ENCODE measurements around the gene FMNL2. TPM values are rescaled to one million over a fixed set of nuclear protein-coding genes. Genes with fewer than 3 reads are reported as not detected.

Gene FMNL2
- total RNA-seq, 1 donor from 2014 or later, result 34.3 TPM

- H4K20me1 ChIP-seq (ENCODE audit: insufficient read depth, low read length), result no peaks in the 10 kb centered on the region
- H3K27ac ChIP-seq (ENCODE audit: low read depth, low read length), result no peak overlapping the region
- H3K9me3 ChIP-seq (ENCODE audit: insufficient read depth, low read depth, low read length), result no peaks in the 10 kb centered on the region
- no peak overlapping the region for H3K4me2 ChIP-seq (ENCODE audit: low read length)
- H3K27me3 Mint-ChIP-seq (ENCODE audit: low read depth, unreplicated experiment), result no peaks in the 10 kb centered on the region
- no peak for DNase-seq (ENCODE audit: low read depth)
- peaks cover 39% of the 10 kb centered on the region for H3K79me2 ChIP-seq (ENCODE audit: insufficient read depth, low read length)
- H3K36me3 ChIP-seq (ENCODE audit: insufficient read depth, low read length), result no peaks in the 10 kb centered on the region
- no peak overlapping the region for H3K9ac ChIP-seq (ENCODE audit: low read length)
- H3K4me1 ChIP-seq (ENCODE audit: insufficient read depth, low read length), result peaks cover 20% of the 10 kb centered on the region
- H2AFZ ChIP-seq (ENCODE audit: low read depth, low read length), result no peak overlapping the region
- no peak overlapping the region for H3K4me3 Mint-ChIP-seq (ENCODE audit: unreplicated experiment)
- H3K27me3 ChIP-seq (ENCODE audit: insufficient read depth, low read length), result no peaks in the 10 kb centered on the region
- H3K4me3 ChIP-seq (ENCODE audit: insufficient read depth, low read depth, low read length), result no peak overlapping the region
- H3K27ac Mint-ChIP-seq (ENCODE audit: unreplicated experiment), result peak overlapping the region; percentile 94
- peaks cover 49% of the 10 kb centered on the region for H3K4me1 Mint-ChIP-seq (ENCODE audit: low read depth, unreplicated experiment)
- TF ChIP-seq, protein P1, sequence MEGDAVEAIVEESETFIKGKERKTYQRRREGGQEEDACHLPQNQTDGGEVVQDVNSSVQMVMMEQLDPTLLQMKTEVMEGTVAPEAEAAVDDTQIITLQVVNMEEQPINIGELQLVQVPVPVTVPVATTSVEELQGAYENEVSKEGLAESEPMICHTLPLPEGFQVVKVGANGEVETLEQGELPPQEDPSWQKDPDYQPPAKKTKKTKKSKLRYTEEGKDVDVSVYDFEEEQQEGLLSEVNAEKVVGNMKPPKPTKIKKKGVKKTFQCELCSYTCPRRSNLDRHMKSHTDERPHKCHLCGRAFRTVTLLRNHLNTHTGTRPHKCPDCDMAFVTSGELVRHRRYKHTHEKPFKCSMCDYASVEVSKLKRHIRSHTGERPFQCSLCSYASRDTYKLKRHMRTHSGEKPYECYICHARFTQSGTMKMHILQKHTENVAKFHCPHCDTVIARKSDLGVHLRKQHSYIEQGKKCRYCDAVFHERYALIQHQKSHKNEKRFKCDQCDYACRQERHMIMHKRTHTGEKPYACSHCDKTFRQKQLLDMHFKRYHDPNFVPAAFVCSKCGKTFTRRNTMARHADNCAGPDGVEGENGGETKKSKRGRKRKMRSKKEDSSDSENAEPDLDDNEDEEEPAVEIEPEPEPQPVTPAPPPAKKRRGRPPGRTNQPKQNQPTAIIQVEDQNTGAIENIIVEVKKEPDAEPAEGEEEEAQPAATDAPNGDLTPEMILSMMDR (IDR thresholded peaks at IDR 0.05; ENCODE audit: insufficient read depth, low read depth, low read length), result no peak
- TF ChIP-seq EZH2 (IDR thresholded peaks at IDR 0.05; ENCODE audit: insufficient read depth, low read length), result no peak
- H3K36me3 Mint-ChIP-seq (ENCODE audit: low read depth, unreplicated experiment), result no peaks in the 10 kb centered on the region
- FAIRE-seq, result no peak
- no peaks in the 10 kb centered on the region for H3K9me3 Mint-ChIP-seq (ENCODE audit: unreplicated experiment)
Measured at GRCh38 chr2:152455738-152456137, 120.8 kb downstream of the FMNL2 start.

DNA sequence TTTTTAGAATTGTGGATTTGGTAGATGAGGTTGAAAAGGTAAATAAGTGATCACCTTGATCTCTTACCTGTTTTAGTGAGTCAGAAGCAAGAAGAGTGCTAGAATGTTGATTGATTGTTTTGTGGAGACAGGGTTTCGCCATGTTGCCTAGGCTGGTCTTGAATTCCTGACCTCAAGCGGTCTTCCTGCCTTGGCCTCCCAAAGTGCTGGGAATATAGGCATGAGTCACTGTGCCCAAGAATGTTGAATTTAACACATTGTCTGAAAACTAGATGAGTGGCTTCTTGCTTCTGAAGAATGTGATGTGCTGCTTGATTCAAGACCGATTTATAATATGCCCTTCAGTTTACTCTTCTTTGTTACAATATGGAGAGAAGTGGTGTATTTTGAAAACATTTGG lies 121.3 kb downstream of the FMNL2 start:
- no peaks in the 10 kb centered on the region for H3K27me3 Mint-ChIP-seq (ENCODE audit: low read depth, unreplicated experiment)
- H3K4me2 ChIP-seq (ENCODE audit: low read length), result peak overlapping the region; percentile 45
- no peaks in the 10 kb centered on the region for H3K36me3 Mint-ChIP-seq (ENCODE audit: low read depth, unreplicated experiment)
- no peak overlapping the region for H3K4me3 Mint-ChIP-seq (ENCODE audit: unreplicated experiment)
- no peaks in the 10 kb centered on the region for H3K9me3 Mint-ChIP-seq (ENCODE audit: unreplicated experiment)
- H3K4me3 ChIP-seq (ENCODE audit: insufficient read depth, low read depth, low read length), result no peak overlapping the region
- H3K79me2 ChIP-seq (ENCODE audit: insufficient read depth, low read length), result peaks cover 37% of the 10 kb centered on the region
- H3K9ac ChIP-seq (ENCODE audit: low read length), result no peak overlapping the region
- TF ChIP-seq, protein P1 (IDR thresholded peaks at IDR 0.05; ENCODE audit: insufficient read depth, low read depth, low read length), result no peak
- TF ChIP-seq EZH2 (IDR thresholded peaks at IDR 0.05; ENCODE audit: insufficient read depth, low read length), result no peak
- peaks cover 46% of the 10 kb centered on the region for H3K4me1 Mint-ChIP-seq (ENCODE audit: low read depth, unreplicated experiment)
- H3K27ac ChIP-seq (ENCODE audit: low read depth, low read length), result no peak overlapping the region
- no peaks in the 10 kb centered on the region for H4K20me1 ChIP-seq (ENCODE audit: insufficient read depth, low read length)
- no peak overlapping the region for H2AFZ ChIP-seq (ENCODE audit: low read depth, low read length)
- peaks cover 20% of the 10 kb centered on the region for H3K4me1 ChIP-seq (ENCODE audit: insufficient read depth, low read length)
- FAIRE-seq, result peak; percentile 64
- no peaks in the 10 kb centered on the region for H3K9me3 ChIP-seq (ENCODE audit: insufficient read depth, low read depth, low read length)
- H3K27ac Mint-ChIP-seq (ENCODE audit: unreplicated experiment), result peak overlapping the region; percentile 94
- peak; percentile 70 for DNase-seq (ENCODE audit: low read depth)
- H3K27me3 ChIP-seq (ENCODE audit: insufficient read depth, low read length), result no peaks in the 10 kb centered on the region
- H3K36me3 ChIP-seq (ENCODE audit: insufficient read depth, low read length), result no peaks in the 10 kb centered on the region

DNA sequence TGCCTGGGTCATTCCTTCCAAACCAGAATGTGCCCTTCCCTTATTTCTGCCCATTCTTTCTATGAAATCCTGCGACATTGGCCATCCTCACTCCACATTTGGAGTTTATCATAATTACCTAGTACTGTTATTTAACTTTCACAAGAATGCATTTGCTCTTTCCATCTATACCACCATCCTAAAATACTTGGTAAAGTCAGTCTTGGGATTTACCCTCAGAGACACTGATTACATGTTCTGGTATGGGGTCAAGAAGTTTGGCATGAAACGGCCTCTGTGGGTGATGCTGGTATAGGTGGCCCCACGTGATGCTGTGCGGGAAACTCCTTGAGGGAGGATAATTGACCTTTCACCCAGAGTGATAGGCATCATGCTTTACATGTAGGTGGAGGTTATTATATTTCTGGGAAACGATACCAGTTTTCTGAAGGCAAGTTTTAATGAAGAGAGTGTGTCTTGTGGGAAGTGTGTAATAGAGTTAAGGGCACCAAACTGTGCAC lies 123.5 kb downstream of the FMNL2 start:
- H3K9me3 ChIP-seq (ENCODE audit: insufficient read depth, low read depth, low read length), result no peaks in the 10 kb centered on the region
- Mint-ChIP-seq H3K36me3 (ENCODE audit: low read depth, unreplicated experiment) (no peaks in the 10 kb centered on the region), H3K27ac (ENCODE audit: unreplicated experiment) (no peak overlapping the region), H3K9me3 (ENCODE audit: unreplicated experiment) (no peaks in the 10 kb centered on the region), H3K4me3 (ENCODE audit: unreplicated experiment) (no peak overlapping the region), H3K27me3 (ENCODE audit: low read depth, unreplicated experiment) (no peaks in the 10 kb centered on the region), H3K4me1 (ENCODE audit: low read depth, unreplicated experiment) (peaks cover 35% of the 10 kb centered on the region)
- no peak for FAIRE-seq
- H3K4me1 ChIP-seq (ENCODE audit: insufficient read depth, low read length), result peaks cover 8% of the 10 kb centered on the region
- no peak overlapping the region for H3K27ac ChIP-seq (ENCODE audit: low read depth, low read length)
- no peaks in the 10 kb centered on the region for H3K36me3 ChIP-seq (ENCODE audit: insufficient read depth, low read length)
- no peak overlapping the region for H3K4me2 ChIP-seq (ENCODE audit: low read length)
- TF ChIP-seq, protein P1 (IDR thresholded peaks at IDR 0.05; ENCODE audit: insufficient read depth, low read depth, low read length), result no peak
- TF ChIP-seq EZH2 (IDR thresholded peaks at IDR 0.05; ENCODE audit: insufficient read depth, low read length), result no peak
- peaks cover 33% of the 10 kb centered on the region for H3K79me2 ChIP-seq (ENCODE audit: insufficient read depth, low read length)
- H3K4me3 ChIP-seq (ENCODE audit: insufficient read depth, low read depth, low read length), result no peak overlapping the region
- H4K20me1 ChIP-seq (ENCODE audit: insufficient read depth, low read length), result peaks cover 4% of the 10 kb centered on the region
- no peaks in the 10 kb centered on the region for H3K27me3 ChIP-seq (ENCODE audit: insufficient read depth, low read length)
- H3K9ac ChIP-seq (ENCODE audit: low read length), result no peak overlapping the region
- no peak for DNase-seq (ENCODE audit: low read depth)
- H2AFZ ChIP-seq (ENCODE audit: low read depth, low read length), result no peak overlapping the region

All from astrocyte (in vitro differentiated cells and primary cell).